ENCODE data around the gene SFRP2.

SFRP2 gene

GRCh38 chr4:153781280-153781679 is 7.6 kb downstream of the SFRP2 start:
- Histone ChIP-seq H4K91ac (ENCODE audit: low read length) (no peak overlapping the region), H3K27me3 (ENCODE audit: control insufficient read depth in 1 of 2, insufficient read depth in 1 of 2, low read length in 2 of 2) (peaks cover 0 to 48% of the 10 kb centered on the region in 2 experiments), H2BK15ac (ENCODE audit: low read depth, poor library complexity, severe bottlenecking) (no peak overlapping the region), H3K9me3 (ENCODE audit: control insufficient read depth, low read length) (no peaks in the 10 kb centered on the region), H2AFZ (ENCODE audit: low read depth, low read length) (no peak overlapping the region), H4K8ac (ENCODE audit: low read length) (no peak overlapping the region), H3K4ac (ENCODE audit: low read depth in 1 of 2, low read length in 2 of 2) (no peak overlapping the region), H3K4me2 (ENCODE audit: low read length, poor library complexity, severe bottlenecking) (no peak overlapping the region), H3K4me1 (ENCODE audit: control insufficient read depth, insufficient read depth, low read depth, low read length) (no peaks in the 10 kb centered on the region), H2BK120ac (ENCODE audit: low read depth, low read length) (no peak overlapping the region), H3K23ac (ENCODE audit: low read length in 2 of 2) (no peak overlapping the region), H2AK5ac (ENCODE audit: low read length, severe bottlenecking) (no peak overlapping the region), H3K9ac (ENCODE audit: low read length) (no peak overlapping the region), H3K4me3 (ENCODE audit: insufficient read depth in 1 of 2, low read depth in 1 of 2, low read length in 2 of 2) (no peak overlapping the region), H3K27ac (ENCODE audit: low read length, poor library complexity, severe bottlenecking) (no peak overlapping the region), H2BK5ac (ENCODE audit: low read depth, low read length, poor library complexity, severe bottlenecking) (no peak overlapping the region), H3K36me3 (ENCODE audit: control insufficient read depth in 1 of 2, insufficient read depth in 2 of 2, low read depth in 1 of 2, low read length in 2 of 2) (peaks cover 0 to 13% of the 10 kb centered on the region in 2 experiments), H3K14ac (ENCODE audit: low read length in 2 of 2) (no peak overlapping the region), H2BK12ac (ENCODE audit: low read length in 2 of 2) (no peak overlapping the region), H3K18ac (ENCODE audit: low read depth in 1 of 2, low read length in 2 of 2) (no peak overlapping the region), H3K79me1 (replicated peaks; ENCODE audit: low read length, poor library complexity, severe bottlenecking) (no peaks in the 10 kb centered on the region)
- DNase-seq: no peak
- WGBS: 86% methylated on average over 15 of the region's 17 CpGs

GRCh38 chr4:153780876-153781275 is 8.0 kb downstream of the SFRP2 start:
- Histone ChIP-seq H2BK120ac (ENCODE audit: low read depth, low read length) (no peak overlapping the region), H2AK5ac (ENCODE audit: low read length, severe bottlenecking) (no peak overlapping the region), H4K91ac (ENCODE audit: low read length) (no peak overlapping the region), H3K4ac (ENCODE audit: low read depth in 1 of 2, low read length in 2 of 2) (no peak overlapping the region), H2BK12ac (ENCODE audit: low read length in 2 of 2) (no peak overlapping the region), H3K4me3 (ENCODE audit: insufficient read depth in 1 of 2, low read depth in 1 of 2, low read length in 2 of 2) (no peak overlapping the region), H3K14ac (ENCODE audit: low read length in 2 of 2) (no peak overlapping the region), H3K23ac (ENCODE audit: low read length in 2 of 2) (no peak overlapping the region), H3K18ac (ENCODE audit: low read depth in 1 of 2, low read length in 2 of 2) (no peak overlapping the region), H3K4me2 (ENCODE audit: low read length, poor library complexity, severe bottlenecking) (no peak overlapping the region), H3K27ac (ENCODE audit: low read length, poor library complexity, severe bottlenecking) (no peak overlapping the region), H3K79me1 (replicated peaks; ENCODE audit: low read length, poor library complexity, severe bottlenecking) (no peaks in the 10 kb centered on the region), H3K4me1 (ENCODE audit: control insufficient read depth, insufficient read depth, low read depth, low read length) (no peaks in the 10 kb centered on the region), H4K8ac (ENCODE audit: low read length) (no peak overlapping the region), H2BK15ac (ENCODE audit: low read depth, poor library complexity, severe bottlenecking) (no peak overlapping the region), H2AFZ (ENCODE audit: low read depth, low read length) (no peak overlapping the region), H2BK5ac (ENCODE audit: low read depth, low read length, poor library complexity, severe bottlenecking) (no peak overlapping the region), H3K9me3 (ENCODE audit: control insufficient read depth, low read length) (no peaks in the 10 kb centered on the region), H3K27me3 (ENCODE audit: control insufficient read depth in 1 of 2, insufficient read depth in 1 of 2, low read length in 2 of 2) (peaks cover 0 to 44% of the 10 kb centered on the region in 2 experiments), H3K9ac (ENCODE audit: low read length) (no peak overlapping the region), H3K36me3 (ENCODE audit: control insufficient read depth in 1 of 2, insufficient read depth in 2 of 2, low read depth in 1 of 2, low read length in 2 of 2) (peaks cover 0 to 13% of the 10 kb centered on the region in 2 experiments)
- 100% methylated on average over 1 of the region's 1 CpG for WGBS
- DNase-seq: no peak

DNA sequence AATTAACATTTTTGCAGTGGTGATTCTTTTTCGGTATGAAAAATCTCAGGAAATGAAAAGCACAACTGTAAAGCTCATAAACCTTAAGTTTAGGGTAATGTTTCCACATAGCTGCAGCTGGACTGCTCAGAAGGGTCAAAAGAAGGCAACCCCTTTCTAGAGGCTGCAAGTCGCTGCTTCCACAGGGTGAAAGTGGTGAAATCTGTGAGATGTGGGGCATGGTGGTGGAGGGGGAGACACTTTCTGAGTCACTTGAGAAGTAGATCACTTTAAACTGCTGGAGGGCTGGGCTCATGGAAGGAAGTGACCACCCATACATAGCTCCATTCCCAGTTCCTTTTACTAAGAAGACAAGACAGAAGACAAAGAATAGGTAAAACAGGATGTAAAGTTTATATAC is 8.7 kb downstream of the SFRP2 start:
- Histone ChIP-seq H3K79me1 (replicated peaks; ENCODE audit: low read length, poor library complexity, severe bottlenecking) (no peaks in the 10 kb centered on the region), H3K9ac (ENCODE audit: low read length) (no peak overlapping the region), H3K4ac (ENCODE audit: low read depth in 1 of 2, low read length in 2 of 2) (no peak overlapping the region), H3K23ac (ENCODE audit: low read length in 2 of 2) (no peak overlapping the region), H3K18ac (ENCODE audit: low read depth in 1 of 2, low read length in 2 of 2) (no peak overlapping the region), H3K14ac (ENCODE audit: low read length in 2 of 2) (no peak overlapping the region), H3K9me3 (ENCODE audit: control insufficient read depth, low read length) (no peaks in the 10 kb centered on the region), H2BK120ac (ENCODE audit: low read depth, low read length) (no peak overlapping the region), H4K91ac (ENCODE audit: low read length) (no peak overlapping the region), H3K36me3 (ENCODE audit: control insufficient read depth in 1 of 2, insufficient read depth in 2 of 2, low read depth in 1 of 2, low read length in 2 of 2) (peaks cover 0 to 13% of the 10 kb centered on the region in 2 experiments), H3K27me3 (ENCODE audit: control insufficient read depth in 1 of 2, insufficient read depth in 1 of 2, low read length in 2 of 2) (peaks cover 0 to 44% of the 10 kb centered on the region in 2 experiments), H2BK5ac (ENCODE audit: low read depth, low read length, poor library complexity, severe bottlenecking) (no peak overlapping the region), H2BK15ac (ENCODE audit: low read depth, poor library complexity, severe bottlenecking) (no peak overlapping the region), H3K4me2 (ENCODE audit: low read length, poor library complexity, severe bottlenecking) (no peak overlapping the region), H4K8ac (ENCODE audit: low read length) (no peak overlapping the region), H2AFZ (ENCODE audit: low read depth, low read length) (no peak overlapping the region), H3K27ac (ENCODE audit: low read length, poor library complexity, severe bottlenecking) (no peak overlapping the region), H2AK5ac (ENCODE audit: low read length, severe bottlenecking) (no peak overlapping the region), H3K4me3 (ENCODE audit: insufficient read depth in 1 of 2, low read depth in 1 of 2, low read length in 2 of 2) (no peak overlapping the region), H2BK12ac (ENCODE audit: low read length in 2 of 2) (no peak overlapping the region), H3K4me1 (ENCODE audit: control insufficient read depth, insufficient read depth, low read depth, low read length) (no peaks in the 10 kb centered on the region)
- no peak for DNase-seq
- WGBS: 64% methylated on average over 2 of the region's 2 CpGs

DNA sequence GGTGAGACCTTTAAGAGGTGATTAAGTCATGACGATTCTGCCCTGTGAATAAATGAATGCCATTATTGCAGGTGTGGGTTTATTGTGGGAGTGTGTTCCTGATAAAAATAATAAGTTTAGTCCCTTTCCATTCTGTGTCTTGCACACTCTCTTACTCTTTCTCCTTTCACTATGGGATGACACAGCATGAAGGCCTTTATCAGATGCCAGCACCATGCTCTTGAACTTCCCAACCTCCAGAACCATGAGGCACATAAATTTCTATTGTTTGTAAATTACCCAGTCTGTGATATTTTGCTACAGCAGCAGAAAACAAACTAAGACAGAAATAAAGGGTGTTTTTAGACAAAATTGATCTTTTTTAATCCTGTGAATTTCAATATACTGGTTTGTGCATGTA is 10.5 kb downstream of the SFRP2 start:
- H3K27ac ChIP-seq (ENCODE audit: low read length, poor library complexity, severe bottlenecking): no peak overlapping the region
- no peak overlapping the region for H3K14ac ChIP-seq (ENCODE audit: low read length in 2 of 2)
- no peak overlapping the region for H3K9ac ChIP-seq (ENCODE audit: low read length)
- no peak overlapping the region for H3K23ac ChIP-seq (ENCODE audit: low read length in 2 of 2)
- H3K4me2 ChIP-seq (ENCODE audit: low read length, poor library complexity, severe bottlenecking): no peak overlapping the region
- H3K27me3 ChIP-seq (ENCODE audit: control insufficient read depth in 1 of 2, insufficient read depth in 1 of 2, low read length in 2 of 2): peaks cover 0 to 29% of the 10 kb centered on the region in 2 experiments
- no peaks in the 10 kb centered on the region for H3K79me1 ChIP-seq (replicated peaks; ENCODE audit: low read length, poor library complexity, severe bottlenecking)
- no peak overlapping the region for H3K4ac ChIP-seq (ENCODE audit: low read depth in 1 of 2, low read length in 2 of 2)
- peaks cover 0 to 6% of the 10 kb centered on the region in 2 experiments for H3K36me3 ChIP-seq (ENCODE audit: control insufficient read depth in 1 of 2, insufficient read depth in 2 of 2, low read depth in 1 of 2, low read length in 2 of 2)
- H3K4me3 ChIP-seq (ENCODE audit: insufficient read depth in 1 of 2, low read depth in 1 of 2, low read length in 2 of 2): no peak overlapping the region
- H3K18ac ChIP-seq (ENCODE audit: low read depth in 1 of 2, low read length in 2 of 2): no peak overlapping the region
- H2BK5ac ChIP-seq (ENCODE audit: low read depth, low read length, poor library complexity, severe bottlenecking): no peak overlapping the region
- no peak overlapping the region for H4K8ac ChIP-seq (ENCODE audit: low read length)
- H3K9me3 ChIP-seq (ENCODE audit: control insufficient read depth, low read length): no peaks in the 10 kb centered on the region
- no peak overlapping the region for H2BK12ac ChIP-seq (ENCODE audit: low read length in 2 of 2)
- no peak overlapping the region for H2AK5ac ChIP-seq (ENCODE audit: low read length, severe bottlenecking)
- no peak overlapping the region for H2AFZ ChIP-seq (ENCODE audit: low read depth, low read length)
- H4K91ac ChIP-seq (ENCODE audit: low read length): no peak overlapping the region
- WGBS: no CpG with 5 or more reads among the region's 1 CpG
- H3K4me1 ChIP-seq (ENCODE audit: control insufficient read depth, insufficient read depth, low read depth, low read length): no peaks in the 10 kb centered on the region
- no peak for DNase-seq
- no peak overlapping the region for H2BK120ac ChIP-seq (ENCODE audit: low read depth, low read length)
- no peak overlapping the region for H2BK15ac ChIP-seq (ENCODE audit: low read depth, poor library complexity, severe bottlenecking)

All from mesenchymal stem cell (in vitro differentiated cells and primary cell).